AG20443 (cell line): Measurements from ENCODE around the gene LAMB1.
"Not testable (repeated sequence)": the region's sequence is repeated elsewhere in the genome, so short reads cannot be mapped to it uniquely, and the experiment has no call there.

Experiments used
- DNase-seq: peaks from one replicate; pipeline ENCODE4 v3.0.0; 2012; ENCODE audit warnings: low spot score, mixed read lengths

LAMB1 gene

DNA sequence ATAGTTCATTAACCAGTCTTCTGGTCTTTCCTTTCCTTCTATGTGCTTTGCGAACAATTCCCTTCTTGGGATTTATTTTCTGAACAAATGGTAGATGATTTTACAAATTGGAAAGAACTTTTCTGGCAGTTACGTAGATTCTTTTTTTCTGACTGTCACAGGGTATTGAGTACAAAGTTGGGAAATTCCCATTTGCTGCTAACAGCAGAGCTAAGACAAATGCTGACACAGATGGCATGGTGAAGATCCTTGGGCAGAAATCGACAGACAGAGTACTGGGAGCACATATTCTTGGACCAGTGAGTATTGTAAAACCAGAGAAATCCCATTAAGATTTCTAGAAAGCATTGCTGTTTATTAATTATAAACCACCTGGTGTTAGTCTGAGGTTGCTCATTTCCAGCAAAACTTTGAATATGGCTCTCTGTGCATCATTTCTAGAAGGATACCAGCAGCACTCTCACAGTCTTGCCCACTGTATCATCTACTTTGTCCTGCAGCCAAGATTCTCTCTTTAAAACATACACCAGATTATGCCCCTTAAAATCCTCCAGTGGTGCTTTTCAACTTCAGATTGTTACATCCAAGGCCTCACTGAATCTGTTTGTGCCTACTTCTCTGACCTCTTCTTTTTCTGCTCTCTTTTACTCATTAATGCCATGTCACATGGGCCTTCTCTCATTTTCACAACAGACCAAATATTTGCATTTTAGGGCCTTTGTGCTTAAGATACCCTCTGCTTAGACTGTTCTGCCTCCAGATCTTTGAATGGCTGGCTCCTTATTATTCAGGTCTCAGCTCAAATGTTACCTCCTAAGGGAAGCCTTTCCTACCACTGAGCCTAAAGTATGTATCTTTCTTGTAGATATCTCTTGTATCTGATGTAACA is 85.0 kb downstream of the LAMB1 start:
- DNase-seq = no peak

DNA sequence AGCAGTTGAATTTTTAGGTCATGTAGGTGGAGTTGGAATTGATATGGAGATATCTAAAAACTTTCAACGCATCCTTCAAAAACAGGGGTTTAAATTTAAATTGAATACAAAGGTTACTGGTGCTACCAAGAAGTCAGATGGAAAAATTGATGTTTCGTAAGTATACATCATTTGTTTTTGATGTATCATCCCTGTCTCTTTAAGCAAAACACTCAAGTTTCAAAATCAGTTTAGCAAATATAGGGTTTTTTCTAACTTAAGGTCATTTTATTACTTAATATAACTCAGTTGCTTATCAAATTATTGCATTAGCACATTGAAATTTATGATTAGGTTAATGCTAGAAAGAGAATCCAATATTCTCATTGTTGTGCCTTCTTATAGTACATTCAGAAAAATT is 87.4 kb downstream of the LAMB1 start:
- no peak for DNase-seq

DNA sequence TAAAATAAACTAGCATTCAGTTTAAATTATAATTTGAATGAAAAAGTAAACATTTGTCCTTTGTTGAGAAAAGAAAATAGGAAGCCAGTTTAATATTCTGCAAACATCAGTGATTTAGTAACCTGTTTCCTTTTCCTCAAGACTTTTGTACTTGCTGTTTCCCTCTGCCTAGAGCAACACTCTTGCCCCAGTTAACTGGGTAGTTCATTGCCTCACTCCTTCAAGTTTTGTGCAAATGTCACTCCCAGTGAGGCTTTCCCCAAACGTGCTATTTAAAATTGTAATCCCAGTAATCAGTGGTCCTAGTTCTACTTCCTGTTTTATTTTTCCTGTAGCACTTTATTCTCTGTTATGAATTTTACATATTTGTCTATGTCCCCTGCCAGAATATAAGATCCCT is 88.1 kb downstream of the LAMB1 start:
- no peak for DNase-seq

DNA sequence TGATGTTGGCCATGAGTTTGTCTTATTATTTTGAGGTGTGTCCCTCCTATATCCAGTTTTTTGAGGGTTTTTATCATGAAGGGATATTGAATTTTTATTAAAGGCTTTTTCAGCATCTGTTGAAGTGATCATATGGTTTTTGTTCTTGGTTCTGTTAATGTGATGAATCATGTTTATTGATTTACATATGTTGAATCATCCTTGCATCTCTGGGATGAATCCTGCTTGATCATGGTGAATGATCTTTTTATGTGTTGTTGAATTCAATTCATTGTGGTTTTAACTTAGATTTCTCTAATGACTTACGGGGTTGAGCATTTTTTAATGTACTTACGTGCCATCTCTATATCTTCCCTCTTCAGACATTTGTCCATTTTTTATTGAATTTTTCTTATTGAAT is 89.1 kb downstream of the LAMB1 start:
- DNase-seq = no peak

DNA sequence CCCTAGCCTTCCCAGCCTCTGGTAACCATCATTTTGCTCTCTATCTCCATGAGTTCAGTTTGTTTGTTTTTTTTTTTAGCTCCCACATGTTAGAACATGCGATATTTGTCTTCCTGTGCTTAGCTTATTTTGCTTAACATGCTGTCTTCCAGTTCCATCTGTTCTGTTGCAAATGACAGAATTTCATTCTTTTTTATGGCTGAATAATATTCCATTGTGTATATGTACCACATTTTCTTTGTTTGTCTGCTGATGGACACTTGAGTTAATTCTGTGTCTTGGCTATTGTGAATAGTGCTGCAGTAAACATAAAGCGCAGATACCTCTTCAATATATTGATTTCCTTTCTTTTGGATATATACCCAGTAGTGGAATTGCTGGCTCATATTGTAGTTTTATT is 91.0 kb downstream of the LAMB1 start:
- DNase-seq = no peak

DNA sequence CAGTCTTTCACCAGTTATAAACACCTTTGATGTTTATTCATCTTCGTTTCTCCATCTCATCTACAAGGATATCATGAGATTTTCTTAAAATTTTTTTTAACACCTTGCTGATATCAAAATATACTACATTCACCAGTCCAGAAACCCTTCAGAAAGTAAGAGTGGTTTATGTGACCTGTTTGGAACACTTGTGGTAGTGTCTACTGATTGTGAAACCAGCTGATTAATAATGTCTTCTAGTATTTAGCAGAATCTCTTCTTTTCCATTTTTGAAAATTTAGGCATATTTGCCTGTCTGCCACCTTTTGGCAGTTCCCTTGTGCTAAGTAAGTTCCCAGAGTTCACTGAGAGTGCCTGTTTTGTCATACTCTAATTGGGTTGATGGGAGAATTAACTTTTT is 93.5 kb downstream of the LAMB1 start:
- no peak for DNase-seq

DNA sequence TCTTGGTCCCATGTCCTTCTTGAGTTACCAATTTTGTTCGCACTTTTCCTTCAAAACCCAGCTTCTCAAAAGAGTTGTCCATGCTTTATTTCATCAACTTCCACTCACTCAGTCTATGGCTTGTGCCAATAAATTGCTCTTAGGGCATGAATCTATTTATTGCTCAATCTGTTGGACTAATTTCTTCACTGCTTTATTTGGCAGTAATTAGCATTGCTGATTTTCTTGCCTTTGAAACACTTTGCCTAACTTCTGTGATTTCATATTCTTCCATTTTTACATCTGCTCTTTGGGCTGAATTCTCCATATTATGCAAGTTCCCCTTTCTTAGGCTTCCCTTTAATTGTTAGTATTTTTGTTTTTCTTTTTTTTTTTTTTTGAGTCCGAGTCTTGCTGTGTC is 95.2 kb downstream of the LAMB1 start:
- DNase-seq = no peak

DNA sequence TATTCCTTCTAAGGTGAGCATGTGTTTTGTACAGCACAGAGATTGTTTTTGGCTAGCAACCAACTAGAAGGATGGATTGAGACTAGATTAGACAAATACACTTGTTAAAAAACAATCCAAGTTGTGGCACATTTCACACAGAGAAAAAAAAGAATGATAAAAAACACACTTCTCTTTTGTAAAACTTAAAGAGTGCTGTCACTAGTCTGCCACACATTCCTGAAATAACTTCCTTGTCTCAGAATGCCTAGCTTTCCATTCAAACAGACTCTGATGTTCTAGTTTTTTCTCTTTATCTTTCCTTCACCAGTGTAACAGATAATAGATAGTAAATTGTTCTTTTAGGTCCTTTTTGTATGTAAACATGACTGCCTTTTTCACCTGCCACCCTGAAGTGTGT is 100.6 kb downstream of the LAMB1 start:
- no peak for DNase-seq

DNA sequence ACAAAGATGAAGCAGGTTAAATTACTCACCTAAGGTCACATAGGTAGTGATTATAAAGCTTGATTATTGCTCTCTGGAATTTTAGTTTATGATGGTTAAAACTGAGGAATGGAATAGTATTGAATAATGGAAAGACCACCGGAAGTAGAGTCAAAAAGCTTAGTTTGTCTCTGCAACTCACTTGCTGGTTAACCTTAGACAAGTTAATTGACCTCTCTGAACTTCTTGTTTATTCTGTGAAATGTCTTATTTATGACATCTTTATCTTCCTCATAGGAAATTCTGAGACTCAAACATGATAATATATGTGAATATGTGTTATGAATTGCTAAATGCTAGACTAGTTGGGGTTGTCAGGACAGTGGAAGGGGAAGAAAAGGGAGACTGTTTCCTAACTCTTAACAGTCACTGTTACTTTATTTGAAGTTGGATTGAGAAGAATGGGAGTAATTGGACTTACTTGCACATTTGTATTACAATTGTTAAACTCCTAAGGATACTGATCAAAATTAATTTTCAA is 102.4 kb downstream of the LAMB1 start:
- DNase-seq = no peak

DNA sequence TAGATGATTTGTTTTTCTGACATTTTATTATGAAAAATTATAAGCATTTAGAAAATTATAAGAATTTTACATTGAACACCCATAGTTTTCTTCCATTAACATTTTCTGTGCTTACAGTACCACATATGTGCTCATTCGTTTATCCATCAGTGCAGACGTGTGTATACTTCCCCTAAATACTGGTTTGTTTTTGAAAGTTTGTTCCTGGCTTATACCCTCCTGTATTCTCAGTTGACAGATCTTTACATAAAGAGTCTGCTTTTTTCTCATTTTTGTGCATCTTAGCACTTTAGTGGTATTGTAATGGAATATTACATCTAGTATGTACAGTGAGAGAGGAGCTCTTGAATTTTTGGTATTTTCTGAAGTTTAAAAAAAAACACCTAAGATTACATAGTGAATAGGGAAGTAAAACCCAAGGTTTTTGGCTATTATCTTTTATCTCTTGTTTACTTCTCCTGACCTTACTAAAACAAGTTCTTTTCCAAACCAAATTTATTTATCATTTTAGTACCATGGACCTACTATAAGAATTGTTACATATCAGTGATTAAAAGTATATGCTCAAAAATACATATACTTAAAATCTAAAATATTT is 103.9 kb downstream of the LAMB1 start:
- DNase-seq = no peak

DNA sequence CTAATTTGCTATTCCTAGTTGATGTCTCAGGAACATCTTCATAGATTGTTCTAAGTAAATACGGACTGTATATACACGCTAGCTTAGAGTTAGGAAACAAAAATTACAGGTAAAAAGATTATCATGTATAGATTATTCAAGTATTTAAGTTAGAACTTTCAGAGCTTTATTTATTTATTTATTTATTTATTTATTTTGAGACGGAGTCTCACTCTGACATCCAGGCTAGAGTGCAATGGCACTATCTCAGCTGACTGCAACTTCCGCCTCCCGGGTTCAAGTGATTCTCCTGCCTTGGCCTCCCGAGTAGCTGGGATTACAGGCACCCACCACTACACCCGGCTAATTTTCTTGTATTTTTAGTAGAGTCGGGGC is 110.6 kb downstream of the LAMB1 start:
- not testable (repeated sequence) for DNase-seq

DNA sequence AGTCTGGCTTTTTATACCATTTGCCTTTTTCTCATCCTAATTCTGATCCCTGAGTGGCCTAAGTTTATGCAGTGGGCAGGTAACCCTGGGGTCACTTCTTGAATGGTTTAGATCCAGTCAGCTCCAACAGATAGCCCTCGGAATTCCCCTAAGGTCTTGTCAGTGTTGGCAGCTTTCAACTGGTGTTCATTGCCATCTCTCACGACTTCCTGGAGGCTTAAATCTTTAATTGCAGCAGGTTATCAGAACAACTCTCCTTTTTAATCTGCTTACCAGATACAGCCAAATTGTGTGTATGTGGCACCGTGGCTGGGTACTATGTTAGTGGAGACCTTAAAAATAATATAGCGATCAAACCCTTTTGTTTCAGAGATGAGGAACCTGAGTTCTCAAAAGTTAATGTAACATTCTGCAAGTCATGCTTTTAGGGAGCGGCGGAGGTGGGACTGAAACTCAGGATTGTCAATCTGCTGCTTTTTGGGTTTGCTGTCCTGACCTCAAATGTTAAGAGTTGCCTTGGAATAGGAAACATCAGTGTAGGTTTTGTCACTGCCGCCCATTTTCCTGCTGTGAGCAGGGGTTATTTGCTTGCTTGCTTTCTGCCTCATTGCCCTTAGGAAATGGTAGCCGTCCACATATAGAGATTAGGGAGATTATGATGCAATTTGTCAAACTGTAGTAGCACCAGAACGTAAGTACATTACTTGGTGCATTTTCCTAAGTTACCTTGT is 111.2 kb downstream of the LAMB1 start:
- no peak for DNase-seq

DNA sequence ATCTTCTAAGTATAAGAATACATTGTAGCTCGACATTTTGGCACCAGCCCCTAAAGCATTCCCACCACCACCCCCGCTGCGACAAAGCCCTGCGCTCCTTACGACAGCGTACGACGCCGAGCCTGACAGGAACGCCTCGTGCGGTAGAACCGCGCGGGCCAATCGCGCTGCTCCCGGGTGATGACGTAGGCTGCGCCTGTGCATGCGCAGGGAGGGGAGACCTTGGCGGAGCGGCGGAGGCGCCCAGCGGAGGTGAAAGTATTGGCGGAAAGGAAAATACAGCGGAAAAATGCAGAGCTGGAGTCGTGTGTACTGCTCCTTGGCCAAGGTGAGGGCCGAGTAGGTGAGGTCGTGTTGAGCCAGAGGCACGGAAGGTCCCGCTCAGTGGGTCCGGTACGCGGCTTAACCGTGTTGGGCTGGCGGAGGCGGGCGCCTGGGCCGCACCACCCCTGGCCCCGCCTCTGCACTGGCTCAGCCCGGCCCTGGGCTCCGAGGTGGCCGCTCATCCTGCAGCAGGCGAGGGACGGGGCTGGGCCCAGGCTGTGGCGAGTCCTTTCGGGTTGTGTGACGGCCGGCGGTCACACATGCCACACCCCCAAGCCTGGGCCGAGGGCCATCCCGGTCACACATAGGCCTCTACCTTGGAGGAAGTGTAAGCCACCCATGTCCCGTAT is 111.9 kb downstream of the LAMB1 start, which contains the start of gene DLD:
Gene DLD (plus strand): TSS at position 222 of the 674 bp plus-strand sequence. CDS start 68 bp downstream, at position 290.
- peak; percentile 98 for DNase-seq

DNA sequence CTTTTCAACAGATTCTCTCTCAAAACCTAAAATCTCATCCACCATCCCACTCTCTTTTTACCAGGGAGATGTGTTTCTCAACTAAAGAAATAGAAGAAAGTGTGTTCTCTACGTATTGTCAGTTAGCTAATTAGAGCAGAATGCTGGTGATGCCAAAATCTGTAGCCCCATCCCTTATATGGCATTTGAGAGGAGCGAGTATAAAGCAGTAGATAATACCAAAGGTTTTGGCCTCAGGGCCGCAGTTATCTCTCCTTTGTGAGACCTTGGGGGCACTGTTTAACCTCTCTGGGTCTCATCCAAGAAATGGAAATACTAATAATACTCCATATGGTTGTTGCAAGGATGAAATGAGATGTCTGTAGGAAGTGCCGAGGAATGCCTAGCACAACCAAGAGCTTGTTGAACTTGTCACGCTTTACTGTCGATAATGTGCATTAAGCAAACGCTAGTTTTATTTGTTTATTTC is 112.4 kb downstream of the LAMB1 start:
- DNase-seq = peak; percentile 17

DNA sequence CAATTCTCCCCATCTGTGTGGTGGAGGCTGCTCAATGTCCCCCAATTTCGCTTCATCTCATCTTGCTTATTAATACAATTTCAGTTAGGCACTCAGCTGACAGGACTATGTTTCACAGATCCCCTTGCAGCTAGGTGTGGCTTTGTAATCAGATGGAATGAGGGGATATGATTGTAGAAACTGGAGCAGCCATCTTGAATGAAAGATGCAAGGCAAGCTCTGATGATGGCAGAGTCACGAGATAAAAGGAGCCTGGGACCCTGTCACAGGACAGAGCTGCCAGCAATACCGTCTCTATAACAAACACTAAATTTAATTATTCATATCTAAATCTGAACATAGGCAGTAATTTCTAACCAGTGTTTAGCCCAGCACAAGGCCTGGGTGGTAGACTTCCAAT is 113.0 kb downstream of the LAMB1 start:
- no peak for DNase-seq

DNA sequence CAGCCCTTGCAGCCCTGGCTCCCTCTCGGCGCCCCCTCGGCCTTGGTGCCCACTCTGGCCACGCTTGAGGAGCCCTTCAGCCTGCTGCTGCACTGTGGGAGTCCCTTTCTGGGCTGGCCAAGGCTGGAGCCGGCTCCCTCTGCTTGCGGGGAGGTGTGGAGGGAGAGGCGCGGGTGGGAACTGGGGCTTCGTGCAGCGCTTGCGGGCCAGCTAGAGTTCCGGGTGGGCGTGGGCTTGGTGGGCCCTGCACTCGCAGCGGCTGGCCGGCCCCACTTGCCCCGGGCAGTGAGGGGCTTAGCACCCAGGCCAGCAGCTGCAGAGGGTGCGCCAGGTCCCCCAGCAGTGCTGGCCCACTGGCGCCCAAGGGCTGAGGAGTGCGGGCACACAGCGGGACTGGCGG is 115.1 kb downstream of the LAMB1 start:
- DNase-seq = not testable (repeated sequence)

DNA sequence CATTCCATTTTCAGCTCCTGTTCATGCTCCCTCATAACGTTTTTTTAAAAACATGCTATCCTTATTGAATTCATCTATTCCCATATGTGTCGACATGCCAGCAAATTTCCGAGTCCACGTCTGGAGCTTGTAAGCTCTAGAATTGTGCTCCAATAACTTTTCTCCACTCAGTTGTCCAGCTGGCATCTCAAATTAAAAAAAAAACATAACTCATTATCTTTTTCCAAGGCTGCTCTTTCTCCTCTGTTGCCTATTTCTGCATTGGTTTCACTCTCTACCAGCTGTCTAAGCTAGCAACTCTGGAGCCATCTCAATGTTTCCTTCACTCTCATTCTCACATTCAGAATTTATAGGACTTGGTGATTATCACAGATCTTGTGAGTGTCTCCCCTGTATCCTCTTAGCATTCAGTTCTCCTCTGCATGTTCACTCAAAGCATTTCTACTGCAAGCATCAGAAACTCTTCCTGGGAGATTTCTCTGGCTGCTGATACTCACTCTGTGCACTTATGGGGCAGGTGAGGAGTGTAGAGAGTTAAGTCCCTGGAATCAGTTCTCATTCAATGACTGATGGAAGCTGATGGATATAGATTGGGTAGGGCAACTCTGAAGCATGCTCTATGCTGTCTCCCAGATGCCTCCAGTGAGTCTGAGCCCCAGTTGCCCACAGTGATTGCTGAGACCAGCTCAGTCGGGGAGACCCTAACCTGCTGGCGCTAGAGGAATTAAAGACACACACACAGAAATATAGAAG is 118.7 kb downstream of the LAMB1 start:
- DNase-seq = no peak

DNA sequence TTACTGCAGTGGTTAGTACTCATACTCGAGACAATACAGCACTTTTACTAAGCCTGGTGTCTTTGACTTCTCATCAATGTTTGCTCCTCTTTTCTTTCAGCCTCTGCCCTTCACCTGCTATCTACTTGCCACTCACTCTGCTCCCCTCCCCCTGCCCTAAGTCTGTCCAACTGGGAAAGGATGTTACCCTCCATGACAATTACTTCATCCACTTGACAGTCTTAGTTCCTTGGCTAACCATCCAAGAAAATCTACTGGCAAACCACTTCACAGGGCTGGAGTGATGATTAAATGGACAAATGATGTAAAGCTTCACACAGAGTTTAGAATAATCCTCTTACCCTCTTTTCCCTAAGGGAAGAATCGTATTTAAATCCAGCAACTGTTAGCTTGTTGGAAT is 120.2 kb downstream of the LAMB1 start:
- no peak for DNase-seq

DNA sequence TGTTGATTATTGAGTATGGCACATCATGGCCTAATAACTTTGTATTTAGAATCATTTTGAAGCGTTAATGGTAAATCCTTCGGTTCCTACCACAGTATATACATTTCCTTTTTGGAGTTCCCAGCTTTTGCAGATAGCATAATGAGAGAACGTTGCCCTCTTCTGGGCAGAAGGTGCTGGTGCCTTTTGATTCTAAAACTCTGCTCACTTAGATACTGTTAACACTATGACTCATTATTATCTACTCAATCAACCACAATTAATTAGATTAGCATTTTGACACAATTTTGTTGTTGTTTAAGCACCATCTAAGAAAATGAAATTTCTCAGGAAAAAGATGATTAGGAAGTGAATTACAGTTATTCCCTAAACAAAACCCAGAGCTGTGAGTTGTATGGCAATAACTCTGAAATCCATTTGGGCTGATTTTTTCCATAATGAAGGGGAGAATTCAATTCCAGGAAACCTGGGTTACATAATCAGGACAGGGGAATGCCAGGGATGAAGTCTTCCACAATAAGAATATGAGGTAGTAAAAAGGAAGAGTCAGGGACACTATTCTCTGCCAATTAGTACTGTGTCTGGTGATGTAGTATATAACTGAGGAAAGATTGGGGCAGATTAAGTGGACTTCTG is 123.4 kb downstream of the LAMB1 start:
- DNase-seq = peak; percentile 59

DNA sequence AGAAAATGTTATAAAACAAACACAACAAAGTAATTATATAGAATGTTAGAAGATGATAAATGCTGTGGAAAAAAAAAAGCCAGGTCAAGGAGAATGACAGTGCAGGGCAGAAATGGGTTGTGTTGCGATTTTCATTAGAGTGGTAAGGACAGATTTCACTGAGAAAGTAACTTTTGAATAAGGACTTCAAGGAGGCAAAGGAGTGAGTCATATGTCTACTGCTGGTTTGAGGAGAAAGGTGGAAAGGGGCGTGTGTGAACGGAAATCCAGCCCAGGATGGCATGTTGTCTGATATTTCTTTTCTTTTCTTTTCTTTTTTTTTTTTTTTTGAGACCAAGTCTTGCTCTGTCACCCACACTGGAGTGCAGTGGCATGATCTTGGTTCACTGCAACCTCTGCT is 124.3 kb downstream of the LAMB1 start:
- no peak for DNase-seq
